HG03571 (cell line): ENCODE results near the gene INSRR.

Experiments
- ATAC-seq: cut with Tn5 transposase; IDR thresholded peaks from one replicate; pipeline ENCODE4 v1.9.1; 2021; ENCODE audit not compliant: unreplicated experiment

The INSRR gene

GRCh38 chr1:156894711-156895454 is 36.0 kb upstream of the INSRR start:
- no peak for ATAC-seq

- no peak for ATAC-seq
These were observed 35.1 kb upstream of the INSRR start for GRCh38 chr1:156894001-156894400.

- no peak for ATAC-seq
These were observed 34.4 kb upstream of the INSRR start, which contains the start of gene PEAR1 for GRCh38 chr1:156893048-156893953. Gene PEAR1 (plus strand): TSS chr1:156893718. CDS start chr1:156903927, 10,209 bp downstream.

- ATAC-seq = no peak
These were observed 33.5 kb upstream of the INSRR start for GRCh38 chr1:156892190-156893047.

GRCh38 chr1:156889802-156890580 is 31.1 kb upstream of the INSRR start:
- no peak for ATAC-seq

GRCh38 chr1:156887734-156888133 is 28.8 kb upstream of the INSRR start:
- ATAC-seq = no peak

GRCh38 chr1:156887317-156887716 is 28.4 kb upstream of the INSRR start:
- no peak for ATAC-seq

GRCh38 chr1:156886583-156887281 is 27.8 kb upstream of the INSRR start:
- ATAC-seq = no peak

- ATAC-seq = no peak
These were observed 27.0 kb upstream of the INSRR start for GRCh38 chr1:156885880-156886355.

GRCh38 chr1:156885314-156885713 is 26.4 kb upstream of the INSRR start:
- no peak for ATAC-seq

GRCh38 chr1:156884560-156885184 is 25.8 kb upstream of the INSRR start:
- ATAC-seq = no peak

- ATAC-seq = no peak
These were observed 25.0 kb upstream of the INSRR start for GRCh38 chr1:156883919-156884318.

- ATAC-seq = no peak
These were observed 23.6 kb upstream of the INSRR start for GRCh38 chr1:156882543-156882942.

GRCh38 chr1:156881663-156882062 is 22.7 kb upstream of the INSRR start:
- ATAC-seq = no peak

- no peak for ATAC-seq
These were observed 22.2 kb upstream of the INSRR start for GRCh38 chr1:156881101-156881500.

GRCh38 chr1:156880473-156880872 is 21.6 kb upstream of the INSRR start:
- ATAC-seq = no peak

GRCh38 chr1:156879876-156880275 is 21.0 kb upstream of the INSRR start:
- ATAC-seq = no peak

GRCh38 chr1:156877433-156878170 is 18.7 kb upstream of the INSRR start:
- ATAC-seq = no peak
